ENCODE results near the gene ZNF41.

The ZNF41 gene

GRCh38 chrX:47460561-47460960, 22.5 kb downstream of the ZNF41 start:
- no peak overlapping the region for H3K4me3 ChIP-seq (ENCODE audit: low read length)
- TF ChIP-seq CTCF (conservative IDR thresholded peaks at IDR 0.05; ENCODE audit: low read depth, low read length) = no peak
- DNase-seq (ENCODE audit: low read depth) = no peak

GRCh38 chrX:47458528-47458927, 24.5 kb downstream of the ZNF41 start:
- no peak for DNase-seq (ENCODE audit: low read depth)
- H3K4me3 ChIP-seq (ENCODE audit: low read length) = no peak overlapping the region
- TF ChIP-seq CTCF (conservative IDR thresholded peaks at IDR 0.05; ENCODE audit: low read depth, low read length) = no peak

- no peak for DNase-seq (ENCODE audit: low read depth)
- TF ChIP-seq CTCF (conservative IDR thresholded peaks at IDR 0.05; ENCODE audit: low read depth, low read length) = no peak
- no peak overlapping the region for H3K4me3 ChIP-seq (ENCODE audit: low read length)
Measured at GRCh38 chrX:47456080-47456479, 26.9 kb downstream of the ZNF41 start.

GRCh38 chrX:47452112-47452511, 30.9 kb downstream of the ZNF41 start:
- H3K4me3 ChIP-seq (ENCODE audit: low read length) = no peak overlapping the region
- TF ChIP-seq CTCF (conservative IDR thresholded peaks at IDR 0.05; ENCODE audit: low read depth, low read length) = no peak
- no peak for DNase-seq (ENCODE audit: low read depth)

- DNase-seq (ENCODE audit: low read depth) = no peak
- TF ChIP-seq CTCF (conservative IDR thresholded peaks at IDR 0.05; ENCODE audit: low read depth, low read length) = no peak
- H3K4me3 ChIP-seq (ENCODE audit: low read length) = no peak overlapping the region
Measured at GRCh38 chrX:47448165-47448806, 34.7 kb downstream of the ZNF41 start.

GRCh38 chrX:47447607-47448006, 35.4 kb downstream of the ZNF41 start:
- no peak overlapping the region for H3K4me3 ChIP-seq (ENCODE audit: low read length)
- DNase-seq (ENCODE audit: low read depth) = no peak
- TF ChIP-seq CTCF (conservative IDR thresholded peaks at IDR 0.05; ENCODE audit: low read depth, low read length) = no peak

- no peak overlapping the region for H3K4me3 ChIP-seq (ENCODE audit: low read length)
- no peak for TF ChIP-seq CTCF (conservative IDR thresholded peaks at IDR 0.05; ENCODE audit: low read depth, low read length)
- no peak for DNase-seq (ENCODE audit: low read depth)
Measured at GRCh38 chrX:47446971-47447370, 36.1 kb downstream of the ZNF41 start.
